ENCODE measurements around the gene TPCN1.

The TPCN1 gene

GRCh38 chr12:113274848-113275247 is 53.6 kb downstream of the TPCN1 start:
- Histone ChIP-seq H4K20me1 (ENCODE audit: insufficient read depth) (no peaks in the 10 kb centered on the region), H3K9ac (no peak overlapping the region), H2AFZ (ENCODE audit: low read depth) (no peak overlapping the region), H3K36me3 (ENCODE audit: insufficient read depth) (no peaks in the 10 kb centered on the region), H3K27ac (no peak overlapping the region), H3K79me2 (ENCODE audit: insufficient read depth, low read depth) (no peaks in the 10 kb centered on the region), H3K4me2 (no peak overlapping the region), H3K4me3 (IDR thresholded peaks at IDR 0.05; ENCODE audit: insufficient read depth, low read depth, low read length) (no peak overlapping the region), H3K4me1 (ENCODE audit: low read depth, poor library complexity, severe bottlenecking) (no peaks in the 10 kb centered on the region), H3K27me3 (ENCODE audit: insufficient read depth, low read depth) (no peaks in the 10 kb centered on the region)
- TF ChIP-seq, protein P1, sequence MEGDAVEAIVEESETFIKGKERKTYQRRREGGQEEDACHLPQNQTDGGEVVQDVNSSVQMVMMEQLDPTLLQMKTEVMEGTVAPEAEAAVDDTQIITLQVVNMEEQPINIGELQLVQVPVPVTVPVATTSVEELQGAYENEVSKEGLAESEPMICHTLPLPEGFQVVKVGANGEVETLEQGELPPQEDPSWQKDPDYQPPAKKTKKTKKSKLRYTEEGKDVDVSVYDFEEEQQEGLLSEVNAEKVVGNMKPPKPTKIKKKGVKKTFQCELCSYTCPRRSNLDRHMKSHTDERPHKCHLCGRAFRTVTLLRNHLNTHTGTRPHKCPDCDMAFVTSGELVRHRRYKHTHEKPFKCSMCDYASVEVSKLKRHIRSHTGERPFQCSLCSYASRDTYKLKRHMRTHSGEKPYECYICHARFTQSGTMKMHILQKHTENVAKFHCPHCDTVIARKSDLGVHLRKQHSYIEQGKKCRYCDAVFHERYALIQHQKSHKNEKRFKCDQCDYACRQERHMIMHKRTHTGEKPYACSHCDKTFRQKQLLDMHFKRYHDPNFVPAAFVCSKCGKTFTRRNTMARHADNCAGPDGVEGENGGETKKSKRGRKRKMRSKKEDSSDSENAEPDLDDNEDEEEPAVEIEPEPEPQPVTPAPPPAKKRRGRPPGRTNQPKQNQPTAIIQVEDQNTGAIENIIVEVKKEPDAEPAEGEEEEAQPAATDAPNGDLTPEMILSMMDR (conservative IDR thresholded peaks at IDR 0.05; ENCODE audit: low read depth, low read length): no peak

DNA sequence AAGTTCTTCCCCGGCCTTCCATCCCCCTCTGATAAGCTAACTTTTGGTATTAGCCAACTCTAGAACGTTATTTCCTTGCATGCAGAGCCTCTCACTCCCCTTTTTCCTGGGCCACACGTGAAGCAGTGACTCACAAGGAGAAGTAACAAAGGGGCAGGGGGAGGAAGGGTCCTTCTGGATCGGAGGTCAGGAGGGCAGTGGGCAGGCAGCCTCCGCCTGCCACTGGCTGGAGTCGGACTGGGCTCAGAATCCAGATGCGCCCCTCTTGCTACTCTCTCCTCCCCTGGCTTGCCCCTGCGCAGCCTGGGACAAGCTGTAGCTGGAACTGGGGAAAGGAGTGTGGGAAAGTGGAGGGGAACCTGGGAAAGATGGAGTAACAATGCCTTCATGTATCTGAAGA is 55.0 kb downstream of the TPCN1 start:
- no peaks in the 10 kb centered on the region for H4K20me1 ChIP-seq (ENCODE audit: insufficient read depth)
- H3K4me1 ChIP-seq (ENCODE audit: low read depth, poor library complexity, severe bottlenecking): no peaks in the 10 kb centered on the region
- H2AFZ ChIP-seq (ENCODE audit: low read depth): no peak overlapping the region
- H3K4me2 ChIP-seq: no peak overlapping the region
- H3K36me3 ChIP-seq (ENCODE audit: insufficient read depth): no peaks in the 10 kb centered on the region
- no peaks in the 10 kb centered on the region for H3K27me3 ChIP-seq (ENCODE audit: insufficient read depth, low read depth)
- no peak overlapping the region for H3K27ac ChIP-seq
- no peak overlapping the region for H3K4me3 ChIP-seq (IDR thresholded peaks at IDR 0.05; ENCODE audit: insufficient read depth, low read depth, low read length)
- H3K79me2 ChIP-seq (ENCODE audit: insufficient read depth, low read depth): no peaks in the 10 kb centered on the region
- TF ChIP-seq, protein P1 (conservative IDR thresholded peaks at IDR 0.05; ENCODE audit: low read depth, low read length): no peak
- no peak overlapping the region for H3K9ac ChIP-seq

DNA sequence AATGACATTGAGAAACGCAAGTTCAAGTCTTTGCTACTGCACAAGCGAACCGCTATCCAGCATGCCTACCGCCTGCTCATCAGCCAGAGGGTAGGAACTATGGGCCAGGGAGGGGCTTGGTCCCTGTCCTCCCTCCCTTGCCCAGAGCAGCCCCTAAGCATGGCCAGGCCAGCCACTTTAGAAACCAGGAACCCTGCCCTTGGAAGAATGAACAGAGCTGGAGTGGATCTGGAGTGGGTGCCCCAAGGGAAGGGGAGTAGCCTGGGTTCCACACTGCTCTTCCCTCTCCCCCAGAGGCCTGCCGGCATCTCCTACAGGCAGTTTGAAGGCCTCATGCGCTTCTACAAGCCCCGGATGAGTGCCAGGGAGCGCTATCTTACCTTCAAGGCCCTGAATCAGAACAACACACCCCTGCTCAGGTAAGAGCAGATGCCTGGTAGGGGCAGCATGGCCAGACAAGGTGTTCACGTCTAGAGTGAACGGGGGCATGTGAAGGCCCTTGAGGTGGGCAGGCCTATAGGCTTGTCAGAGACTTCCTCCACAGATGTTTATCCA is 55.8 kb downstream of the TPCN1 start:
- no peak overlapping the region for H3K4me3 ChIP-seq (IDR thresholded peaks at IDR 0.05; ENCODE audit: insufficient read depth, low read depth, low read length)
- H3K4me2 ChIP-seq: no peak overlapping the region
- H3K9ac ChIP-seq: no peak overlapping the region
- H3K27me3 ChIP-seq (ENCODE audit: insufficient read depth, low read depth): no peaks in the 10 kb centered on the region
- no peaks in the 10 kb centered on the region for H4K20me1 ChIP-seq (ENCODE audit: insufficient read depth)
- H3K27ac ChIP-seq: no peak overlapping the region
- TF ChIP-seq, protein P1 (conservative IDR thresholded peaks at IDR 0.05; ENCODE audit: low read depth, low read length): no peak
- no peak overlapping the region for H2AFZ ChIP-seq (ENCODE audit: low read depth)
- H3K36me3 ChIP-seq (ENCODE audit: insufficient read depth): no peaks in the 10 kb centered on the region
- no peaks in the 10 kb centered on the region for H3K4me1 ChIP-seq (ENCODE audit: low read depth, poor library complexity, severe bottlenecking)
- no peaks in the 10 kb centered on the region for H3K79me2 ChIP-seq (ENCODE audit: insufficient read depth, low read depth)

DNA sequence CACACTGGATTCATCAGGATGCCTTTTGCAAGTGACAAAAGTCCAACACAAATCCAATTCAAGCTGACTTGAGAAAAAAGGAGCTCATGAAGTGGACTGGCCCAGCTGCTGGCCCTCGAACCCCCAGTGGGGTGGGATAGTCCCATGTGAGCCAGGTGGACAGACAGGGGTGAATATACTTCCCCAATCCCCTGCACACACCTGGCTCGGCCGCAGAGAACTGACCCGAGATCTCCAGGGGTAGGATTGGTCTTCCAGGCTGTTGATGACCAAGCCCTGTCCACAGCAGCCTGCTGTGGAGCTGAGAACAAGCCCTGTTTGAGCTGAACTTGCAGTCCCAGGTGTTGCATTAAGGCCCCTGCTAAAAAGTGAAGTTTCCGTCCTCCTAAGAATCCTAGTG is 56.2 kb downstream of the TPCN1 start:
- Histone ChIP-seq H4K20me1 (ENCODE audit: insufficient read depth) (no peaks in the 10 kb centered on the region), H3K36me3 (ENCODE audit: insufficient read depth) (no peaks in the 10 kb centered on the region), H3K4me1 (ENCODE audit: low read depth, poor library complexity, severe bottlenecking) (no peaks in the 10 kb centered on the region), H2AFZ (ENCODE audit: low read depth) (no peak overlapping the region), H3K4me2 (no peak overlapping the region), H3K9ac (no peak overlapping the region), H3K27ac (no peak overlapping the region), H3K4me3 (IDR thresholded peaks at IDR 0.05; ENCODE audit: insufficient read depth, low read depth, low read length) (no peak overlapping the region), H3K27me3 (ENCODE audit: insufficient read depth, low read depth) (no peaks in the 10 kb centered on the region), H3K79me2 (ENCODE audit: insufficient read depth, low read depth) (no peaks in the 10 kb centered on the region)
- TF ChIP-seq, protein P1 (conservative IDR thresholded peaks at IDR 0.05; ENCODE audit: low read depth, low read length): no peak

Data from KMS-11 (cell line).